ENCODE measurements around the gene SGMS2. TPM values are rescaled to one million over a fixed set of nuclear protein-coding genes. Genes with fewer than 3 reads are reported as not detected.

The SGMS2 gene
- total and polyA plus RNA-seq, 4 donors, result 7.3 to 41.7 (median 14.1) TPM

DNA sequence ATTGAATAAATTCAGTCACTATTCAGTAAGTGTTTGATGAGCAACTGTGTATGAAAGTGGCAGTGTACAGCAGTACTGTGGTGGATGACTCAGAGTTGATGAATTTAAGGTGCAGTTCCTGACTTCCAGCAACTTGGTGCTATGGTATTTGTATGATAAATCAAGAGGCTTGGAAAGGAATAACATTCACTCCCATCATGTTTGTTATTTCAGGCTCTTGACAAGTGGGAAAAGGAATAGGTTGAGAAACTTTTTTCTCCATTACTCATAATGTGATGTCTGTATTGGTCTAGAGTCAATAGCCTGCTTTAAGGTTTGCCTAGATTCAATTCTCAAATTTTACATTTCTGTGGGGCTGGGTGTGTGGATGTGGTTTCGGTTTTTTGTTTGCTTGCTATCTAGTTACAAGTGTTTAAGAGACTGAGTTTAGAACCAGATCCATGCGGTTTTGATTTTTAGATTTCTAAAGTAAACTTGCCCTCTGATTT is 71.5 kb downstream of the SGMS2 start:
- TF ChIP-seq, protein P1, sequence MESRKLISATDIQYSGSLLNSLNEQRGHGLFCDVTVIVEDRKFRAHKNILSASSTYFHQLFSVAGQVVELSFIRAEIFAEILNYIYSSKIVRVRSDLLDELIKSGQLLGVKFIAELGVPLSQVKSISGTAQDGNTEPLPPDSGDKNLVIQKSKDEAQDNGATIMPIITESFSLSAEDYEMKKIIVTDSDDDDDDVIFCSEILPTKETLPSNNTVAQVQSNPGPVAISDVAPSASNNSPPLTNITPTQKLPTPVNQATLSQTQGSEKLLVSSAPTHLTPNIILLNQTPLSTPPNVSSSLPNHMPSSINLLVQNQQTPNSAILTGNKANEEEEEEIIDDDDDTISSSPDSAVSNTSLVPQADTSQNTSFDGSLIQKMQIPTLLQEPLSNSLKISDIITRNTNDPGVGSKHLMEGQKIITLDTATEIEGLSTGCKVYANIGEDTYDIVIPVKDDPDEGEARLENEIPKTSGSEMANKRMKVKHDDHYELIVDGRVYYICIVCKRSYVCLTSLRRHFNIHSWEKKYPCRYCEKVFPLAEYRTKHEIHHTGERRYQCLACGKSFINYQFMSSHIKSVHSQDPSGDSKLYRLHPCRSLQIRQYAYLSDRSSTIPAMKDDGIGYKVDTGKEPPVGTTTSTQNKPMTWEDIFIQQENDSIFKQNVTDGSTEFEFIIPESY (IDR thresholded peaks at IDR 0.05), result no peak
- TF ChIP-seq HNF4G (IDR thresholded peaks at IDR 0.05) (no peak), FOXA1 (IDR thresholded peaks at IDR 0.05) (no peak), EGR1 (IDR thresholded peaks at IDR 0.05; ENCODE audit: low read depth in 2 of 2) (no peak), JUND (IDR thresholded peaks at IDR 0.05) (peak in 1 of 2 donors; percentile 7), FOXA2 (IDR thresholded peaks at IDR 0.05) (peak; percentile 30)
- TF ChIP-seq, protein P2, sequence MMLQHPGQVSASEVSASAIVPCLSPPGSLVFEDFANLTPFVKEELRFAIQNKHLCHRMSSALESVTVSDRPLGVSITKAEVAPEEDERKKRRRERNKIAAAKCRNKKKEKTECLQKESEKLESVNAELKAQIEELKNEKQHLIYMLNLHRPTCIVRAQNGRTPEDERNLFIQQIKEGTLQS (IDR thresholded peaks at IDR 0.05), result no peak
- Histone ChIP-seq H3K4me1 (ENCODE audit: control insufficient read depth in 4 of 4, insufficient read depth in 4 of 4, low read length in 3 of 4) (peaks cover 0 to 23% (median 2%) of the 10 kb centered on the region in 4 donors), H3K27ac (ENCODE audit: low read depth in 1 of 2, low read length in 2 of 2) (peak overlapping the region; percentile 25 to 47), H3K36me3 (ENCODE audit: control insufficient read depth in 4 of 4, insufficient read depth in 3 of 4, low read depth in 1 of 4, low read length in 3 of 4) (no peaks in the 10 kb centered on the region), H3K9ac (ENCODE audit: low read depth in 1 of 2, low read length in 2 of 2) (no peak overlapping the region), H3K4me3 (ENCODE audit: low read depth in 1 of 3, low read length in 3 of 3) (no peak overlapping the region), H3K27me3 (ENCODE audit: control insufficient read depth in 4 of 4, insufficient read depth in 4 of 4, low read length in 3 of 4) (no peaks in the 10 kb centered on the region), H3K9me3 (ENCODE audit: control insufficient read depth in 4 of 4, low read length in 3 of 4) (no peaks in the 10 kb centered on the region)
- 32% methylated on average over 2 of the region's 2 CpGs for WGBS
- no peak for DNase-seq (ENCODE audit: low spot score)

DNA sequence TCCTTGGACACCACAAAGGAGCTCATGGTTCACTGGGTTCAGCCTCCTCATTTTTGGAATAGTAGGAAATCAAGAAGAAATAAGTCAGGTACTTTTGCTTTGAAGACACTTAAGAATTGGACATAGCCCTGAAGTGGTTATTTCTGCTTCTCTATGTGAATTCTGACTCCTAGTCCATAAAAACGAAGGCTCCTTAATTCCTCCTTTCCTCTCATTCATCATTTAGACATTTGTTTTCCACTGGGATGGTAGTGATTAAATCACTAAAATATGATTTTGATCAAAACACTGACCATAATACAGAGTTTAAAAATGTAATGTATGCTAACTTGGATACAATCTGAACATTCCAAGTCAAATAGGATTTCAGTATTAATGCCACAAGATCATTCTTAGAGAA is 71.9 kb downstream of the SGMS2 start:
- H3K4me1 ChIP-seq (ENCODE audit: control insufficient read depth in 4 of 4, insufficient read depth in 4 of 4, low read length in 3 of 4), result peaks cover 0 to 23% (median 2%) of the 10 kb centered on the region in 4 donors
- 70% methylated on average over 1 of the region's 1 CpG for WGBS
- no peaks in the 10 kb centered on the region for H3K9me3 ChIP-seq (ENCODE audit: control insufficient read depth in 4 of 4, low read length in 3 of 4)
- peak overlapping the region; percentile 25 to 47 for H3K27ac ChIP-seq (ENCODE audit: low read depth in 1 of 2, low read length in 2 of 2)
- no peaks in the 10 kb centered on the region for H3K27me3 ChIP-seq (ENCODE audit: control insufficient read depth in 4 of 4, insufficient read depth in 4 of 4, low read length in 3 of 4)
- TF ChIP-seq NR2F2 (IDR thresholded peaks at IDR 0.05), result no peak
- peak in 1 of 2 donors; percentile 31 for TF ChIP-seq HNF4A (conservative IDR thresholded peaks at IDR 0.05)
- H3K9ac ChIP-seq (ENCODE audit: low read depth in 1 of 2, low read length in 2 of 2), result no peak overlapping the region
- DNase-seq (ENCODE audit: low spot score), result no peak
- H3K4me3 ChIP-seq (ENCODE audit: low read depth in 1 of 3, low read length in 3 of 3), result no peak overlapping the region
- no peaks in the 10 kb centered on the region for H3K36me3 ChIP-seq (ENCODE audit: control insufficient read depth in 4 of 4, insufficient read depth in 3 of 4, low read depth in 1 of 4, low read length in 3 of 4)

DNA sequence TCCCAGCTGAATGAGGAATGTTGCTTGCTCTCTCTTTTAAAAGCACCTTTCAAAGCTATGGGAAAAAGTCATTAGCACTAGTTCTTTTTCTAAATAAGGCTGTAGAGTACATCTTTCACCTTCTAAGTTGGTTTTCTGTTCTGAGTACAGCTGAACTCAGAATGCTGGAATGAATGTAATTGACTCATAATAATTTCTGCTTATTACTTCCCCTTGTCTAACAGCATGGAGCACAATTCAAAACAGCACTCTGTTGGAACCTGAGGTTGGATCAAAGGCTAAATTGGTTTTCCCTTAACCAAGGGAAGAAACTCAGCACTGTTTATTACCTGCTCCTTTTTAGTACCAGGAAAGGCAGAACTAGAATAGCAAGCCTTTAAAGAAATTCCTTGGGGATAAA is 73.1 kb downstream of the SGMS2 start:
- H3K4me1 ChIP-seq (ENCODE audit: control insufficient read depth in 4 of 4, insufficient read depth in 4 of 4, low read length in 3 of 4), result peaks cover 0 to 23% (median 2%) of the 10 kb centered on the region in 4 donors

More for the DNA sequence above, 73.1 kb downstream of the SGMS2 start:
- H3K27me3 ChIP-seq (ENCODE audit: control insufficient read depth in 4 of 4, insufficient read depth in 4 of 4, low read length in 3 of 4), result no peaks in the 10 kb centered on the region
- no peaks in the 10 kb centered on the region for H3K36me3 ChIP-seq (ENCODE audit: control insufficient read depth in 4 of 4, insufficient read depth in 3 of 4, low read depth in 1 of 4, low read length in 3 of 4)
- H3K27ac ChIP-seq (ENCODE audit: low read depth in 1 of 2, low read length in 2 of 2), result no peak overlapping the region
- no peaks in the 10 kb centered on the region for H3K9me3 ChIP-seq (ENCODE audit: control insufficient read depth in 4 of 4, low read length in 3 of 4)
- no peak for DNase-seq (ENCODE audit: low spot score)
- no peak overlapping the region for H3K4me3 ChIP-seq (ENCODE audit: low read depth in 1 of 3, low read length in 3 of 3)
- no peak overlapping the region for H3K9ac ChIP-seq (ENCODE audit: low read depth in 1 of 2, low read length in 2 of 2)
- TF ChIP-seq YY1 (IDR thresholded peaks at IDR 0.05) (no peak), NR2F2 (IDR thresholded peaks at IDR 0.05) (no peak), HNF4G (IDR thresholded peaks at IDR 0.05) (no peak), FOXA2 (IDR thresholded peaks at IDR 0.05) (no peak), SP1 (IDR thresholded peaks at IDR 0.05) (no peak), RXRA (IDR thresholded peaks at IDR 0.05) (no peak)
- TF ChIP-seq, protein P3, sequence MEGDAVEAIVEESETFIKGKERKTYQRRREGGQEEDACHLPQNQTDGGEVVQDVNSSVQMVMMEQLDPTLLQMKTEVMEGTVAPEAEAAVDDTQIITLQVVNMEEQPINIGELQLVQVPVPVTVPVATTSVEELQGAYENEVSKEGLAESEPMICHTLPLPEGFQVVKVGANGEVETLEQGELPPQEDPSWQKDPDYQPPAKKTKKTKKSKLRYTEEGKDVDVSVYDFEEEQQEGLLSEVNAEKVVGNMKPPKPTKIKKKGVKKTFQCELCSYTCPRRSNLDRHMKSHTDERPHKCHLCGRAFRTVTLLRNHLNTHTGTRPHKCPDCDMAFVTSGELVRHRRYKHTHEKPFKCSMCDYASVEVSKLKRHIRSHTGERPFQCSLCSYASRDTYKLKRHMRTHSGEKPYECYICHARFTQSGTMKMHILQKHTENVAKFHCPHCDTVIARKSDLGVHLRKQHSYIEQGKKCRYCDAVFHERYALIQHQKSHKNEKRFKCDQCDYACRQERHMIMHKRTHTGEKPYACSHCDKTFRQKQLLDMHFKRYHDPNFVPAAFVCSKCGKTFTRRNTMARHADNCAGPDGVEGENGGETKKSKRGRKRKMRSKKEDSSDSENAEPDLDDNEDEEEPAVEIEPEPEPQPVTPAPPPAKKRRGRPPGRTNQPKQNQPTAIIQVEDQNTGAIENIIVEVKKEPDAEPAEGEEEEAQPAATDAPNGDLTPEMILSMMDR (IDR thresholded peaks at IDR 0.05; ENCODE audit: low read depth, low read length, missing input control), result no peak
- TF ChIP-seq, protein P4, sequence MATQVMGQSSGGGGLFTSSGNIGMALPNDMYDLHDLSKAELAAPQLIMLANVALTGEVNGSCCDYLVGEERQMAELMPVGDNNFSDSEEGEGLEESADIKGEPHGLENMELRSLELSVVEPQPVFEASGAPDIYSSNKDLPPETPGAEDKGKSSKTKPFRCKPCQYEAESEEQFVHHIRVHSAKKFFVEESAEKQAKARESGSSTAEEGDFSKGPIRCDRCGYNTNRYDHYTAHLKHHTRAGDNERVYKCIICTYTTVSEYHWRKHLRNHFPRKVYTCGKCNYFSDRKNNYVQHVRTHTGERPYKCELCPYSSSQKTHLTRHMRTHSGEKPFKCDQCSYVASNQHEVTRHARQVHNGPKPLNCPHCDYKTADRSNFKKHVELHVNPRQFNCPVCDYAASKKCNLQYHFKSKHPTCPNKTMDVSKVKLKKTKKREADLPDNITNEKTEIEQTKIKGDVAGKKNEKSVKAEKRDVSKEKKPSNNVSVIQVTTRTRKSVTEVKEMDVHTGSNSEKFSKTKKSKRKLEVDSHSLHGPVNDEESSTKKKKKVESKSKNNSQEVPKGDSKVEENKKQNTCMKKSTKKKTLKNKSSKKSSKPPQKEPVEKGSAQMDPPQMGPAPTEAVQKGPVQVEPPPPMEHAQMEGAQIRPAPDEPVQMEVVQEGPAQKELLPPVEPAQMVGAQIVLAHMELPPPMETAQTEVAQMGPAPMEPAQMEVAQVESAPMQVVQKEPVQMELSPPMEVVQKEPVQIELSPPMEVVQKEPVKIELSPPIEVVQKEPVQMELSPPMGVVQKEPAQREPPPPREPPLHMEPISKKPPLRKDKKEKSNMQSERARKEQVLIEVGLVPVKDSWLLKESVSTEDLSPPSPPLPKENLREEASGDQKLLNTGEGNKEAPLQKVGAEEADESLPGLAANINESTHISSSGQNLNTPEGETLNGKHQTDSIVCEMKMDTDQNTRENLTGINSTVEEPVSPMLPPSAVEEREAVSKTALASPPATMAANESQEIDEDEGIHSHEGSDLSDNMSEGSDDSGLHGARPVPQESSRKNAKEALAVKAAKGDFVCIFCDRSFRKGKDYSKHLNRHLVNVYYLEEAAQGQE (IDR thresholded peaks at IDR 0.05), result no peak
